Suprapubic skin (tissue), 4 donors: Measurements from ENCODE around the gene PFKFB3.

Source experiments
- EP300 ChIP-seq: sonication (generic); formaldehyde crosslinking; IDR thresholded peaks from one replicate; pipeline ENCODE4 v1.6.1; 2017; ENCODE audit warnings: antibody characterized with exemption
- POLR2A ChIP-seq, 2 donors: fragments of 450-650 bp; IDR thresholded peaks; one replicate each; pipeline ENCODE4 v1.6.1; 2017; ENCODE audit warnings: antibody characterized with exemption in 2 of 2, mild to moderate bottlenecking in 2 of 2, moderate library complexity in 2 of 2
- POLR2AphosphoS5 ChIP-seq, 3 donors: sonication (generic); formaldehyde crosslinking; IDR thresholded peaks; one replicate each; pipeline ENCODE4 v1.6.1; 2017; ENCODE audit warnings: antibody characterized with exemption in 3 of 3
- TF ChIP-seq, protein P1 (sequence below), 2 donors: fragments of 200-600 bp in 1 of 2; fragments of 450-650 bp in 1 of 2; sonication (generic) in 1 of 2; IDR thresholded peaks; one replicate each; pipeline ENCODE4 v1.5.1; 2016 to 2019; ENCODE audit warnings: antibody characterized with exemption in 2 of 2, mild to moderate bottlenecking in 1 of 2, moderate library complexity in 1 of 2

DNA sequence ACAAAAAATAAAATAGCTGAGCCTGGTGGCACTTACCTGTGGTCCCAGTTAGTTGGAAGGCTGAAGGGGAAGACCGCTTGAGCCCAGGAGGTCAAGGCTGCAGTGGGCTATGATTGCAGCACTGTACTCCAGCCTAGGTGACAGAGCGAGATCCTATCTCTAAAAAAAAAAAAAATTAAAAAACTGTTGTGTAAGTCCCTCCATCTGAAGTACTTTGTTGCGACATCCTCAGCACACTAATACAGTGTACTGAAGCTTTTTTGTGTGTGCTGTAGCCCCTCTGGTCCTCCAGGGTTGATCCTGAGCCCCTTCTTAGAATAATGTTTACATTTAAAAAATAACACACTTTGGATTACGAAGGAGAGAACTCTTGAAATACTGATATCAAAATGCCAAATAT lies 71.3 kb downstream of the PFKFB3 start:
- TF ChIP-seq, protein P1, sequence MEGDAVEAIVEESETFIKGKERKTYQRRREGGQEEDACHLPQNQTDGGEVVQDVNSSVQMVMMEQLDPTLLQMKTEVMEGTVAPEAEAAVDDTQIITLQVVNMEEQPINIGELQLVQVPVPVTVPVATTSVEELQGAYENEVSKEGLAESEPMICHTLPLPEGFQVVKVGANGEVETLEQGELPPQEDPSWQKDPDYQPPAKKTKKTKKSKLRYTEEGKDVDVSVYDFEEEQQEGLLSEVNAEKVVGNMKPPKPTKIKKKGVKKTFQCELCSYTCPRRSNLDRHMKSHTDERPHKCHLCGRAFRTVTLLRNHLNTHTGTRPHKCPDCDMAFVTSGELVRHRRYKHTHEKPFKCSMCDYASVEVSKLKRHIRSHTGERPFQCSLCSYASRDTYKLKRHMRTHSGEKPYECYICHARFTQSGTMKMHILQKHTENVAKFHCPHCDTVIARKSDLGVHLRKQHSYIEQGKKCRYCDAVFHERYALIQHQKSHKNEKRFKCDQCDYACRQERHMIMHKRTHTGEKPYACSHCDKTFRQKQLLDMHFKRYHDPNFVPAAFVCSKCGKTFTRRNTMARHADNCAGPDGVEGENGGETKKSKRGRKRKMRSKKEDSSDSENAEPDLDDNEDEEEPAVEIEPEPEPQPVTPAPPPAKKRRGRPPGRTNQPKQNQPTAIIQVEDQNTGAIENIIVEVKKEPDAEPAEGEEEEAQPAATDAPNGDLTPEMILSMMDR (IDR thresholded peaks at IDR 0.05), result no peak
- no peak for TF ChIP-seq POLR2A (IDR thresholded peaks at IDR 0.05)
- TF ChIP-seq POLR2AphosphoS5 (IDR thresholded peaks at IDR 0.05), result no peak
- TF ChIP-seq EP300, result no peak
